ENCODE data around the gene ZP3.
"Not testable (repeated sequence)": the region's sequence is repeated elsewhere in the genome, so short reads cannot be mapped to it uniquely, and the experiment has no call there.

ZP3 gene

DNA sequence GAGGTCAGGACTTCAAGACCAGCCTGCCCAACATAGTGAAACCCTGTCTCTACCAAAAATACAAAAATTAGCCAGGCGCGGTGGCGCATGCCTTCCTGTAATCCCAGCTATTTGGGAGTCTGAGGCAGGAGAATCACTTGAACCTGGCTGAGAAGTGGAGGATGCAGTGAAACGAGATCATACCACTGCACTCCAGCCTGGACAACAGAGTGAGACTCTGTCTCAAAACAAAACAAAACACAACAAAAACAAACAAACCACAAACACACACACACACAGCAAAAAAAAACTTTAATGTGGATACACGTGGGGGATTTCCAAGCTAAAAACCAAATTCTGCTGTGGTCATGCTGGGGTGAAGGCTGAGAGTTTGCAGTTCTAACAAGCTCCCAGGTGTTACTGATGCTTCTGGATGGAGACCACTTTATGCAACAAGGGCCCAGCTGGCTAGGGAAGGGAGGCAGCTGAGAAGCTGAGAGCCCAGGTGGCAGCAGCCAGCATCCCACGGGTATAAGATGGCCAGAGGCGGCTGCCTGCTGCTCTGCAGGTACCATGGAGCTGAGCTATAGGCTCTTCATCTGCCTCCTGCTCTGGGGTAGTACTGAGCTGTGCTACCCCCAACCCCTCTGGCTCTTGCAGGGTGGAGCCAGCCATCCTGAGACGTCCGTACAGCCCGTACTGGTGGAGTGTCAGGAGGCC lies at the start of gene ZP3:
ZP3 (plus strand) TSS at position 538 of the 699 bp plus-strand sequence; CDS start at position 553, 15 bp downstream.
- DNase-seq (ENCODE audit: low spot score): no peak

DNA sequence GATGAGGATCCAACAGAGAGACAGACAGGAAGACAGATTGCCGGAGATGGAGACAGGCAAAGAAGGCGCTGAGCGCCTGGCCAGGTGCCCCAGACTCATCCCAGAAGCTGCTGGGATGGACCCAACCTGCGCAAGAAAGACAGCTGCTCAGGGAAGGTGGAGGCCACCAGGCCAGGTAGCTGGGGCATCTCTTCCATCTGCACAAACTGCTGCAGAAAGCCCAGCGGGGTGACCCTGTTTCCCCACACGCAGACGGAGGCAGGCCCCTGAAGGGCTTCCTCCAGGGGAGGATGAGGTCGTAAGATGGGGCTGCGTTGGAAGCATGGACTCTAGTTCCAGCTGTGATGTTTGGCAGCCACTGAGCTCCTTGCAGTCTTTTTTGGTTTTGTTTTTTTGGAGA lies 49.5 kb upstream of the ZP3 start:
- no peak for DNase-seq (ENCODE audit: low spot score)

DNA sequence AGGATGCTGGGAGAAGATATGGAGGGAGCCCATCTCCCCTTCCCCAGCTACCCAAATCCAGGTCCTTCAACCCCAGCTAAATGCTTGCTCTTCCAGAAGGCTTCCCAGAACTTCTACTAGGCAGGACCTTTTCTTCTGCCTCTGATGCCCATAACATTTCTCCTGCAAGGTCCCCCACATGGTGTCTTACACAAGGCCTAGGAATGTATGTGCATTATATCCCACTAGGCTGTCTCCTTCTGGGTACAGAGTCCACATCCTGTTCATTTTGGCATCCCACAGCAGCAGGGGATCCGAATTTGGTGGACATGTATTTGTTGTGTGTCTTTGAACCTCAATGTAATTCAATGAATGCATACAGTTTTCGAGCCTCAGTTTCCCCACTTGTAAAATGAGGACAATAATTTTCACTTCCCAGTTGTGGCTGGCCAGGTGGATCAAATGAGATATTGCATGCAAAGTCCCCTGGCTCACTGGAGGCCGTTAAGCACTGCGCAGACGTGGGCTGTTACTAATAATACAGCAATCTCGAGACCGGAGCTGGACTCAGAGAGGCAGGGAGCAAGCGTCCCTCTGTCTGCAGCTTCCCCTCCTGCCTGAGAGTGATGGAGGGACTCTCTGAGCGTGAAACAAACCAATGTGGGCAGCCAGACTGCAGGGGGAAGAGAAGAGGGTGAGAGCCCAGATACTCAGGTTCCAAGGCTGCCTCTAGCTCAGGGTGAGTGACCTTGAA lies 47.4 kb upstream of the ZP3 start:
- DNase-seq (ENCODE audit: low spot score): no peak

DNA sequence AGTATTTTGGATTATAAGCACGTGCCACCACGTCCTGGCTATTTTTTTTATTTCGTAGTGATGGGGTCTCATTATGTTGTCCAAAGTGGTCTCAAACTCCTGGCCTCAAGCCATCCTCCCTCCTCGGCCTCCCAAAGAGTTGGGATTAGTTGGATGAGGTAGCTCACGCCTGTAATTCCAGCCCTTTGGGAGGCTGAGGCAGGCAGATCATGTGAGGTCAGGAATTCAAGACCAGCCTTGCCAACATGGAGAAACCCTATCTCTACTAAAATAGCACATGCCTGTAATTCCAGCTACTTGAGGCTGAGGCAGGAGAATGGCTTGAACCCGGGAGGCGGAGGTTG lies 44.2 kb upstream of the ZP3 start:
- DNase-seq (ENCODE audit: low spot score): no peak

DNA sequence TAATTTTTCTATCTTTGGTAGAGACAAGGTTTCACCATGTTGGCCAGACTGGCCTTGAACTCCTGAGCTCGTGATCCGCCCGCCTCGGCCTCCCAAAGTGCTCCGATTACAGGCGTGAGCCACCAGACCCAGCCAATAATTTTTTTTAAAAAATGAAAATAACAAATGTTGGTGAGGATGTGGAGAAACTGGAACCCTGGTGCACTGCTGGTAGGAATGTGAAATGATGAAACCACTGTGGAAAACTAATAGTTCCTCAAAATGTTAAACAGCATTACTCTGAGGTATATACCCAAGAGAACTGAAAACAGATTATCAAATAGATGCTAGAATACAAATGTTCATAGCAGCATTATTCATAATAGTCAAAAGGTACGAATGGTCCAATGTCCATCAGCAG lies 42.9 kb upstream of the ZP3 start:
- no peak for DNase-seq (ENCODE audit: low spot score)

DNA sequence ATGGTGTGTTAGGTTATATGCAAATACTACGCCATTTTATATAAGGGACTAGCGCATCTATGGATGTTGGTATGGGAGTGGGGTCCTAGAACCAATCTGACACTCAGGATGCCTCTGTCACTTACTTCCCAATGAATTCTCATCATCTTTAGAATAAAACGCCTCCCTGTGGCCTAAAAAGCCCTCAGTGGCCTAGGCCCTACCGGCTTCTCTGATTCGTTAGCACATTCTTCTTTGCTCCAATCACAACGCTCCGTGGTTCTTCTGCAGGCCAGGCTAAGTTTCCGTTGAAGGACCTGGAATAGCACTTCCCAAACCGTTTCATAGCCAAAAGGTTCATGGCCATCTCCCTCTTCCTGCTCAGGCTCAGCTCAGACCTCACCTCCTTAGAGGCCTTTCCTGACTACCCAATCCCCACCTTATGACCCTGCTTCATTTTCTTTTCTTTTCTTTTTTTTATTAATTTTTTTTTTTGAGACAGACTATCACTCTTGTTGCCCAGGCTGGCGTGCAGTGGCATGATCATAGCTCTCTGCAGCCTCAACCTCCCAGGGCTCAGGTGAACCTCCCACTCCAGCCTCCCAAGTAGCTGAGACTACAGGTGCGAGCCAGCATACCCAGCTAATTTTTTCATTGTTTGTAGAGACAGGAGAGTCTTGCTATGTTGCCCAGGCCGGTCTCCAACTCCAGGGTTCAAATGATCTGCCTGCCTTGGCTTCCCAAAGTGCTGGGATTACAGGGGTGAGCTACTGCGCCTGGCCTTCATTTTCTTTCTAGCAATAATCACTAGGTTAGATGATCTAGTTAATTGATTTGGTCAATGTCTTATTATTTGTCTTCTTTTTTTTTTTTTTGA lies 41.4 kb upstream of the ZP3 start:
- no peak for DNase-seq (ENCODE audit: low spot score)

DNA sequence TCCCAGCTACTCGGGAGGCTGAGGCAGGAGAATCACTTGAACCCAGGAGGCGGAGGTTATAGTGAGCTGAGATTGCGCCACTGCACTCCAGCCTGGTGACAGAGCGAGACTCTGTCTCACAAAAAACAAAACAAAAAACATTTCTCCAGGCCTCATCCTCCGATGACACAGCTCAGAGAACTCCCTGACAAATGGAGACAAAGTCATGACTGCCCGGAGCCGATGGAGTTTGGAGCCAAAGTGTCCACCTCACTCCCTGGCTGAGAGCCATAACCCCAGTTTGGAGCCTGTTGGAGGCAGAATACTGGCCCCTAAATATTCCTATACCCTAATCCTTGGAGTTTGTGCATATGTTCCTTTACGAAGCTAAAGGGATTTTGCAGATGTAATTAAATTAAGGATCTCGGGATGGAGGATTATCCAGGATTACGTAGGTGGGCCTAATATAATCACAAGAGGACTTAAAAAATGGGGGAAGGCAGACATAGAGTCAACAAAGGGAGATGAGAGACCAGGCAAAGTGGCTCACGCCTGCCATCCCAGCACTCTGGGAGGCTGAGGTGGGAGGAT lies 38.0 kb upstream of the ZP3 start:
- DNase-seq (ENCODE audit: low spot score): no peak

DNA sequence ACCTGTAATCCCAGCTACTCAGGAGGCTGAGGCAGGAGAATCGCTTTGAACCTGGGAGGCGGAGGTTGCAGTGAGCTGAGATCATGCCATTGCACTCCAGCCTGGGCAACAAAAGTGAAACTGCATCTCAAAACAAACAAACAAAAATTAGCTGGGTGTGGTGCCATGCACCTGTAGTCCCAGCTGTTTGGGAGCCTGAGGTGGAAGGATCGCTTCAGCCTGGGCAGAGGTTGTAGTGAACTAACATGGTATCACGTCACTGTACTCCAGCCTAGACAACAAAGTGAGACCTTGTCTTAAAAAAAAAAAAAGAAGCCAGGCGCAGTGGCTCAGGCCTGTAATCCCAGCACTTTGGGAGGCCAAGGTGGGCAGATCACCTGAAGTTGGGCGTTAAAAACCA lies 37.0 kb upstream of the ZP3 start:
- not testable (repeated sequence) for DNase-seq (ENCODE audit: low spot score)

DNA sequence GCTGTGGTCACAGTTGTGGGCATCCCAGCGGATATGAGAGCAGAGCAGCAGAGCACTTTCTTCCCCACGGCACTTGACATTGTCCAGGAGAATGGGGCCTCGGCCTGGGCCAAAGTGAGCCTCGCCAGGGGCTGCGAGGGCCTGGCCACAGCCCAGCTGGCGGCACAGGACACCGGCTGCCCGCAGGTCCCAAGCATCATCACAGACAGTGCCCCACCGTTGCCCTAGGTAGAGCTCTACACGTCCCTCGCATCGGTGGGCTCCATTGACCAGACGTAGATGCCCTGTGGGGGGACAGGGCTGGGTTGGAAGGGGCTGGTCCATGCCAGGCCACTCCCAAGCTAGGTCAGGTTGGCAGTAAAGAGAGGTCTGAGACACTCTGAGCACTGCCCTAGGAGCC lies 34.7 kb upstream of the ZP3 start:
- DNase-seq (ENCODE audit: low spot score): no peak

DNA sequence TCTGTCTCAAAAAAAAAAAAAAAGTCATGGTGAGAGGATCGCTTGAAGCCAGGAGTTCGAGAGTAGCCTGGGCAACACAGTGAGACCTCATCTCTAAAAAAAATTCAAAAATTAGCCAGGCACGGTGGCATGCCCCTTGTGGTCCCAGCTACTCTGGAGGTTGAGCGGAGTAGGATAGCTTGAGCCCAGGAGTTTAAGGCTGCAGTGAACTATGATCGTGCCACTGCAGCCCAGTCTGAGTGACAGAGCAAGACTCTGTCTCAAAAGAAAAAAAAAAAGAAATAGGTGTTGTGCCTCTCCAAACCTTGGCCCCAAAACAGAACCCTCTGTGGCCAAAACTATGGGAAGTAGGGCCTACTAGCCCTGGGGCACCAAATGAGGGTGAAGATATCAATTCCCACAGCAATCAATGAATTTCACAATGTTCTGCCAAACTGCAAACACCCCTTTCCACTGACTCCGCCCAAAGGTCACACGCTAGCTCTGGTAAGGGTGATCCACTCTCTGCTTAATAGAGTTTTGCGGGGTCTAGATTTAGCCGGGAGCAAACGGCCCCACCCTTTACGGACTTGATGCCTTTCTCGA lies 32.1 kb upstream of the ZP3 start:
- DNase-seq (ENCODE audit: low spot score): no peak

DNA sequence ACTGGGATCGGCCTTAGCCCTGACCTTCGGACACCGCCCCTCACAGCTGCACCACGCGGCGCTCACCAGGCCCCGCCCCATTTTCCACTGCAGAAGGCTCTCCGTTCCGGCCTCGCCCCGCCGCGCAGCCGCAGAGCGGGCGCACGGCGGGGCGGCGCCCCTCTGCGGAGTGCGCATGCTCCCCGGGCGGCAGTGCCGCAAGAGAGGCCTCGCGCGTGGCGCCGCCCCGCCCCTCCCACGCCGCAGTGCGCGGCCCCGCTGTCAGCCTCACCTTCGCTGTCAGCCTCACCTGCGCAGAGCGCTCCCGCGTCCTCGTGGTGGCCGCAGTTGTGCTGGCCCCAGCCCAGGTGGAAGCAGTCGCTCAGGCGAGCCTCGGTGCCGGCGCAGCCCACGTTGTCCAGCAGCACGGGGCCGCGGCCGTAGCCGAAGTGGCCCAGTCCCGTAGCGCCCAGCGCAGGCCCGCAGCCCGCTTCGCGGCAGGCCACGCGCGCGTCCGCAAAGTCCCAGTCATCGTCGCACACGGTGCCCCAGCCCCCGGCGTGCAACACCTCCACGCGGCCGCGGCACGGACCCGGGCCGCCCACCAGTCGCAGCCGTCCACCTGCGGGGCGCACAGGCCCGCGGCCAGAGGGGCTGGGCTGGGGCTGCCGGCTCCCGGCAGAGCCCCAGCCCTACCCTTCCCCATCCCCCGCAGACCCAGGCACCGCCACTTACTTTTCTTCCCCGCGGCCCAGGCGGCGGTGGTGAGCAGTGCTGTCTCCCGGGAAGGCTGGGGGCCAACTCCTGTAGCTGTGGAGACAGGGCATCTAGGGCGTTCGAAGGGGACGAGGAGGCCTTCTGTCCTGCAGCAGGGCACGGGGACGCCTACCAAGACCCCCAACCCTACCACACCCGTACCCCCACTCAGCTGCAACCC lies 31.4 kb upstream of the ZP3 start:
- DNase-seq (ENCODE audit: low spot score): peak; percentile 99

DNA sequence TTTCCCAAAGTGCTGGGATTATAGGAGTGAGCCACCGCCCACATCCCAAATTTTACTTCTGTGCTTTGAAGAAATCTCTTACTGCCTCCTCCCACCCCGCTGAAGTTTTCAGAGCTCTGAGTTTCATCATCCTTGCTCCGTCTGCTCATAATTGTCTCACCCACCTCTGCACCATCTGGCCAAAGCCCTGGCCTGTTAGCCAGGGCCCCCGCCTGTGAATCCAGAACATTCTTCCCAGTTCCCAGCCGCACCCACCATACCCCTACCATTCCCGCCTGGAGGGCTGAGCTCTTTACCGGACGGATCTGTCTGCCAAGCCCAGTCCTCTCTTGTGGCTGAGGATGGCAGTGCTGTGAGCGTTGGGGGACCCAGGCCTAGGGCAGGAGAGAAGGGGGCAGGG lies 29.8 kb upstream of the ZP3 start:
- DNase-seq (ENCODE audit: low spot score): no peak

DNA sequence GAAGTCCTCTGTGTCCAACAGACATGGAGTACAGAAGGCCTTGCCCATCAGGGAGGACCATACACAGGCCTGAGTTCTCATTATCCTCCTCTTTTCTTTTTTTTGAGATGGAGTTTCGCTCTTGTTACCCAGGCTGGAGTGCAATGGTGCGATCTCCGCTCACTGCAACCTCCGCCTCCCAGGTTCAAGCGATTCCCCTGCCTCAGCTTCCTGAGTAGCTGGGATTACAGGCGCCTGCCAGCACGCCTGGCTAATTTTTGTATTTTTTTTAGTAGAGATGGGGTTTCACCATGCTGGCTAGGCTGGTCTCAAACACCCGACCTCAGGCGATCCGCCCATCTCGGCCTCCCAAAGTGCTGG lies 29.2 kb upstream of the ZP3 start:
- not testable (repeated sequence) for DNase-seq (ENCODE audit: low spot score)

DNA sequence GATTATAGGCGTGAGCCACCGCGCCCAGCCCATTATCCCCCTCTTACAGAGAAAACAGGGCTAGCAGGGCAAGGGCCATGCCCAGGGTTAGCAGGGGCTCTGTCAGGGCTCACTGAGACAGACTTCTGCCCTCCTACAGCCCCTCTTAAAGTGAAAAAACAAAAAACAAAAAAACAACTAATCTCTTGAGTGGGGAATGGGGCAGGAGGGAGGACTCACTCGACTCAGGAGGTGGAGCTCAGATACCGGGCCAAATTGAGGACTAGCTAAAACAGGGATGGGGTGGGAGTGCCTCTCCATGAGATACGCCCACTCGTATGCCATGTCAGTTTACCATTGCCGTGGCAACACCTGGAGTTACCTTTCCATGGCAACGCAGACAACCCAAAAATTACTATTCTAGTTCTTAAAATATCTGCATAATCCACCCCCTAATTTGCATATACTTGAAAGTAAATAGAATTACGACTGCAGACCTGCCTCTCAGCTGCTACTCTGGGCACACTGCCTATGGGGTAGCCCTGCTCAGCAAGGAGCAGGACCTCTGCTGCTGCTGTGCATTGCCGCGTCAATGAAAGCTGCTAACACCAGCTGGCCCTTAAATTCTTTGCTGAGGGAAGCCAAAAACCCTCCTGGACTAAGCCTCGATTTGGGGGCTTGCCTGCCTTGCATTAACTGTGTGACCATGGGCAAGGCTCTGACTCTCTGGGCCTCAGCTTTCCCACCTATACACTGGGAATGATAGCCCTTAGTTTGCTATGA lies 28.6 kb upstream of the ZP3 start:
- DNase-seq (ENCODE audit: low spot score): no peak

DNA sequence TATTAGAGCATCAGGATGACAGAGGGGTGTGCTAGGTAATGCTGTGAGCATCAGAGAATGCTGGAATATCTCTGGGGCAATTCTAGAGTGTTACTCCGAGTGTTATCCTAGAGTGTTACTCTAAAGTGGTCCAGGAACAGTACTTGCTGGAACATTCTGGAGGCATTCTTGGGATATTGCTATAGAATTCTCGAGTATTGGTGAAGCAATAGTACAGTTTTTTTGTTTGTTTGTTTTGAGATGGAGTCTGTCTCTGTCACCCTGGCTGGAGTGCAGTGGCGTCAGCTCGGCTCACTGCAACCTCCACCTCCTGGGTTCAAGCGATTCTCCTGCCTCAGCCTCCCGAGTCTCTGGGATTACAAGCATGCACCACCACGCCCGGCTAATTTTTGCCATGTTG lies 27.9 kb upstream of the ZP3 start:
- no peak for DNase-seq (ENCODE audit: low spot score)

DNA sequence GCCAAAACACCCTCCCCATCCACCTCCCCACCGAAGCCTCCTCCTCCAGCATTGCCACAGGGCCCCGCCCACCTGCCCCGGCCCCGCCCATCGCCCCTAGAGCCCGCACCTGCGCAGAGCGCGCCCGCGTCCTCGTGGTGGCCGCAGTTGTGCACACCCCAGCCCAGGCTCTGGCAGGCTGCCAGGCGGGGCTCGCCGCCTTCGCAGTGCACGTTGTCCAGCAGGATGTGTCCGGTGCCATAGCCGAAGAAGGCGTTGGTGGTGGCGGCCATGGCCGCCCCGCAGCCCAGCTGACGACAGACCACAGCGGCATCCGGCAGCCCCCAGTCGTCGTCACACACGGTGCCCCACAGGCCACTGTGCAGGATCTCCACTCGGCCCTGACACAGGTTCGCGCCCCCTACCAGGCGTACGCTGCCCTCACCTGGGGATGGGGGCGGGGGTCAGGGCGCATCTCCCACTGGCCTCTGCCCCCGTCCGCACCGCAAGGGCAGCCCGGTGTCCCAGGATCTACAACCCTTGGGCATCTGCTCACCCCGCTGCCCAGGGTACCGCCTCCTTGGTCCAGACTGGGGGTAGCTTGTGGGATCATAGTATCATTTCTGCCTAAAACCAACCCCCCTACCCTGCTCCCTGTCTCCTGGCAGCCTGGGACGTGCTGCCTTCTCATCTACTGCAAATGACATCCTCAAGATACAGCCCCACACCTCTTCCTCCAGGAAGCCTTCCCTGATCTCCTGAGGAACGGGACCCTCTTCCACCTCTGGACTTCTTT lies 27.2 kb upstream of the ZP3 start:
- DNase-seq (ENCODE audit: low spot score): peak; percentile 85

DNA sequence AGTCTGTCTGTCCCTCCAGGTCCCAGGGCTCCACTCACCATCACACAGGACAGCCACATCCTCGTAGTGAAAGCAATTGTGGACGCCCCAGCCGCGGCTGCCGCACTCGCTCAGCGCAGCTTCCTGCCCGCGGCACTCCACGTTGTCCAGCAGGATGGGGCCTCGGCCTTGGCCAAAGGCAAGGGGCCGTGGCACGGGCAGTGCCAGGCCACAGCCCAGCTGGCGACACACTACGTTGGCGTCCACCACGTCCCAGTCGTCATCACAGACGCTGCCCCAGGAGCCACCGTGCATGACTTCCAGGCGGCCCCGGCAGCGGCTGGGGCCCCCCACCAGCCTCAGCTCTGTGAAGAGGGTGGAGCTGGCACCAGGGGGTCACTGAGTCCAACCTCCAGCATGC lies 24.5 kb upstream of the ZP3 start:
- DNase-seq (ENCODE audit: low spot score): no peak

DNA sequence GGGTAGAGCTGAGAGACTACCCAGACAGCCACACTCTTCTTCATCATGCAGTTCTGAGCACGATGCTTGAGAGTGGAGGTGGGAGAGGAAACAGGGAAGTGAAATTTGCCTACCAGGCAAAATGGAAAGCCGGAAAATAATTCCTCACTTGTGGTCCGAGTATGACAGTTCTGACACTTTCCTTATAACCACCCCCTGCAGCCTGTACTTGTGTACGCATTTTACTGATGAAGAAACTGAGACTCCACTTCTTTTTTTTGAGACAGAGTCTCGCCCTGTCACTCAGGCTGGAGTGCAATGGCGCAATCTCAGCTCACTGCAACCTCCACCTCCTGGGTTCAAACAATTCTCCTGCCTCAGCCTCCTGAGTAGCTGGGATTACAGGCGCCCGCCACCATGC lies 21.7 kb upstream of the ZP3 start:
- not testable (repeated sequence) for DNase-seq (ENCODE audit: low spot score)

DNA sequence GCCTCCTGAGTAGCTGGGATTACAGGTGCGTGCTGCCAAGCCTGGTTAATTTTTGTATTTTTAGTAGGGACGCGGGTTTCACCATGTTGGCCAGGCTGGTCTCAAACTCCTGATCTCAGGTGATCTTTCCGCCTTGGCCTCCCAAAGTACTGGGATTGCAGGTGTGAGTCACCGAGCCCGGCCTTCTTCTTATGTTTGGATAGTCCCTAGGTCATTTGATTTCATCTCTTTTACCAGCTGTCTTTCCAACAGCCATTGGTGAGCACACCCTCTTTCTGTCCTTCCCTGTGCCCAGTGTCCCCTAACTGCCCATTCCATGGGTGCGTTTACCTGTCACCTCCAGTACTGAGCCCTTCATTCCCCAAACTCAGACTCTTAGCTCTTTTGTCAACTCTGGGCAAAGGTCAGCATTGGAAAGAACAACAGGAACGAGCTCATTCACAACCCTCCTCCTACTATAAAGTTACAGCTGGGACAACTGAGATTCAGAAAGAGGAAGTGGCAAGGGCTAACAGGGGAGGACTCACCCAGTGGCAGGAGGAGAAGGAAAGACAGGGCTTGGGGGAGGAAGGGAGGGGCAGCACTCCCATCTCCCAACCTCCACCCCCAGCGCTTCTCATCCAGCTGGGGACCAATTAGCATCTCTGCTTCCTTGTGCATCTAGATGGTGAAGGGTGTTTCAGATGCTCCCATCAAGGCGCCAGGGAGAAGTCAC lies 20.8 kb upstream of the ZP3 start:
- no peak for DNase-seq (ENCODE audit: low spot score)

All from hepatic stellate cell (primary cell).